GM12878 (cell line): ENCODE data around the gene SPATS2L. TPM values are rescaled to one million over a fixed set of nuclear protein-coding genes. Genes with fewer than 3 reads are reported as not detected.

Experiments used
- ATAC-seq: fragments of 200-7000 bp; cut with Tn5 transposase; 3 replicates; pipeline ENCODE4 v1.9.1; 2020; ENCODE audit warnings: mild to moderate bottlenecking, moderate library complexity
- BruUV-seq: library from RNA; stranded (reverse); fragments of 400-500 nt; replicated peaks from 2 replicates; lab custom pipeline; 2021; lab: Mats Ljungman, UMichigan
- CTCF ChIA-PET: fragments of 300-600 bp; sonication (Branson Sonifier 250); formaldehyde crosslinking; extraction: SDS; loops from one replicate; lab custom pipeline; 2021; ENCODE audit warnings: inconsistent platforms; lab: Yijun Ruan, JAX
- POLR2A ChIA-PET: fragments of 350-600 bp; formaldehyde crosslinking; extraction: SDS; loops from one replicate; lab custom pipeline; 2021; ENCODE audit warnings: inconsistent platforms; lab: Charles Lee
- RAD21 ChIA-PET: fragments of 300-600 bp; sonication (Branson Sonifier 250); formaldehyde crosslinking; loops from one replicate; lab custom pipeline; 2023; ENCODE audit warnings: antibody characterized with exemption; ENCODE audit not compliant: unreplicated experiment; lab: Charles Lee
- SMC1A ChIA-PET: fragments of 300-600 bp; sonication (Branson Sonifier 250); formaldehyde crosslinking; loops from one replicate; lab custom pipeline; 2023; ENCODE audit not compliant: unreplicated experiment, uncharacterized antibody; lab: Charles Lee
- DNase-seq: peaks from one replicate; pipeline ENCODE4 v3.0.0-alpha.2; 2011; ENCODE audit warnings: low read depth, low spot score
- FAIRE-seq: peaks from 3 replicates; lab custom pipeline; 2011; peaks lifted over from hg19 to GRCh38; lab: Jason Lieb, UNC
- H2AFZ ChIP-seq: 2 replicates; pipeline ENCODE4 v1.6.0; 2011; ENCODE audit warnings: low read depth, low read length, control low read depth; ENCODE audit not compliant: control insufficient read depth
- H3K27ac ChIP-seq: 2 replicates; pipeline ENCODE4 v1.5.1; 2011; ENCODE audit warnings: control low read depth; ENCODE audit not compliant: control insufficient read depth, insufficient read depth
- H3K27me3 ChIP-seq, 2 experiments: replicated peaks in 1 of 2; 2 replicates each; pipeline versions ENCODE4 v1.6.0 to v1.6.1; 2011; ENCODE audit warnings: low read length in 1 of 2; ENCODE audit not compliant: control insufficient read depth in 2 of 2, insufficient read depth in 2 of 2
- H3K36me3 ChIP-seq, 2 experiments: 2 replicates each; pipeline ENCODE4 v1.5.1; 2011; ENCODE audit warnings: low read length in 1 of 2; ENCODE audit not compliant: control insufficient read depth in 2 of 2, insufficient read depth in 2 of 2
- H3K4me1 ChIP-seq: 2 replicates; pipeline ENCODE4 v1.6.1; 2011; ENCODE audit warnings: mild to moderate bottlenecking, low read length, moderate library complexity, mixed read lengths; ENCODE audit not compliant: control insufficient read depth, insufficient read depth
- H3K4me2 ChIP-seq: 2 replicates; pipeline ENCODE4 v1.6.0; 2011; ENCODE audit warnings: control low read depth; ENCODE audit not compliant: control insufficient read depth, insufficient read depth
- H3K4me3 ChIP-seq: fragments of 200-600 bp; sonication (generic); 2 replicates; pipeline ENCODE4 v1.5.1; 2016
- H3K79me2 ChIP-seq: 2 replicates; pipeline ENCODE4 v1.6.0; 2011; ENCODE audit warnings: low read length; ENCODE audit not compliant: control insufficient read depth, insufficient read depth
- H3K9ac ChIP-seq: 2 replicates; pipeline ENCODE4 v1.8.0; 2011; ENCODE audit warnings: low read length, control low read depth, mixed read lengths; ENCODE audit not compliant: control insufficient read depth, insufficient read depth
- H3K9me3 ChIP-seq: replicated peaks from 3 replicates; pipeline ENCODE4 v1.5.1; 2011; ENCODE audit warnings: mild to moderate bottlenecking, low read length; ENCODE audit not compliant: control insufficient read depth, insufficient read depth
- H4K20me1 ChIP-seq: 2 replicates; pipeline ENCODE4 v1.6.0; 2011; ENCODE audit not compliant: control insufficient read depth, insufficient read depth
- BMI1 ChIP-seq: fragments of 450-650 bp; IDR thresholded peaks from 2 replicates; pipeline ENCODE4 v1.6.1; 2016; ENCODE audit warnings: mild to moderate bottlenecking, moderate library complexity, borderline replicate concordance
- CBFB ChIP-seq: IDR thresholded peaks from 2 replicates; pipeline ENCODE4 v1.6.1; 2016; ENCODE audit warnings: antibody characterized with exemption, low read depth
- CHD2 ChIP-seq: IDR thresholded peaks from 2 replicates; pipeline ENCODE4 v1.6.1; 2011; ENCODE audit warnings: low read depth, low read length, improper control_type of control experiment, borderline replicate concordance
- HCFC1 ChIP-seq: fragments of 150-350 bp; IDR thresholded peaks from 2 replicates; pipeline ENCODE4 v1.6.1; 2014; ENCODE audit warnings: low read length
- WGBS: methylation state at CpG from one replicate; pipeline ENCODE4 v1.1.6; 2016; ENCODE audit warnings: low lambda C conversion rate; ENCODE audit not compliant: insufficient replicate concordance, insufficient coverage; ENCODE audit errors: missing lambda C conversion rate; 5-methylcytosine and 5-hydroxymethylcytosine counted together
- in situ Hi-C: fragments of 300-500 bp; cut with MboI; formaldehyde crosslinking; loops from 9 replicates; pipeline ENCODE4 v1.14.3; 2018; ENCODE audit warnings: mixed read lengths
- intact Hi-C: fragments of 100-400 bp; cut with micrococcal nuclease; formaldehyde crosslinking; loops from one replicate; pipeline ENCODE4 v1.14.2; 2022; ENCODE audit not compliant: unreplicated experiment
- polyA plus RNA-seq, 11 experiments: library from polyadenylated mRNA; depleted of rRNA in 4 of 11; unstranded in 6 of 11; stranded (reverse) in 5 of 11; fragments of >200 nt; fragmentation: Nextera tagmentation in 4 of 11; fragmentation: Illumina TruSeq in 1 of 11; extraction: Ambion mirVana in 4 of 11; extraction: Trizol in 1 of 11; gene quantifications; 1 replicate in 1 of 11; 2 replicates in 10 of 11; pipeline versions ENCODE4 v1.2.1 to v1.2.3, GENCODE V29; 2011 to 2016; ENCODE audit warnings: inconsistent platforms in 2 of 11, missing spikeins in 2 of 11, low read depth in 1 of 11
- small RNA-seq: library from RNA; depleted of rRNA; stranded (forward); fragments of <200 nt; gene quantifications from one replicate; pipeline ENCODE3, GENCODE V24; 2014
- total RNA-seq, 4 experiments: library from RNA; depleted of rRNA in 3 of 4; stranded (reverse); fragments of >200 nt in 3 of 4; fragmentation: Illumina TruSeq in 1 of 4; extraction: Trizol in 1 of 4; gene quantifications; 2 replicates each; pipeline versions ENCODE4 v1.2.1 to v1.2.3, GENCODE V29; 2013 to 2021
- TF ChIP-seq, protein P1 (sequence below): fragments of 450-650 bp; IDR thresholded peaks from 2 replicates; pipeline ENCODE4 v1.6.1; 2018; ENCODE audit warnings: borderline replicate concordance, mild to moderate bottlenecking; ENCODE audit not compliant: partially characterized antibody

Gene SPATS2L
- total and polyA plus RNA-seq, 10 of the 15 experiments (the other 5 are each of a cell fraction or from before 2014, with no cell fraction given): 5.2 to 30.0 (median 20.1) TPM

GRCh38 chr2:200528228-200528627, 221.7 kb downstream of the SPATS2L start:
- no peak overlapping the region for H3K9ac ChIP-seq
- ChIA-PET SMC1A (interaction anchor here (0.7 to 1.1 kb wide), 3 partner anchors 10 to 548 kb away, joined by 3 read pairs; no protein-coding TSS in a partner anchor), RAD21 (interaction anchor here (1.0 kb wide), 1 partner anchor 185 kb away, joined by 3 read pairs; no protein-coding TSS in a partner anchor), POLR2A (interaction anchor here (0.6 kb wide), 1 partner anchor 613 kb away, joined by 3 read pairs; no protein-coding TSS in a partner anchor), CTCF (interaction anchor here (0.9 to 1.4 kb wide), 3 partner anchors 45 to 565 kb away, joined by 3 to 4 read pairs (median 3); no protein-coding TSS in a partner anchor)
- H2AFZ ChIP-seq: no peak overlapping the region
- no peaks in the 10 kb centered on the region for H4K20me1 ChIP-seq
- no peaks in the 10 kb centered on the region for H3K9me3 ChIP-seq
- TF ChIP-seq CBFB (no peak), BMI1 (no peak), HCFC1 (no peak), CHD2 (no peak)
- TF ChIP-seq, protein P1, sequence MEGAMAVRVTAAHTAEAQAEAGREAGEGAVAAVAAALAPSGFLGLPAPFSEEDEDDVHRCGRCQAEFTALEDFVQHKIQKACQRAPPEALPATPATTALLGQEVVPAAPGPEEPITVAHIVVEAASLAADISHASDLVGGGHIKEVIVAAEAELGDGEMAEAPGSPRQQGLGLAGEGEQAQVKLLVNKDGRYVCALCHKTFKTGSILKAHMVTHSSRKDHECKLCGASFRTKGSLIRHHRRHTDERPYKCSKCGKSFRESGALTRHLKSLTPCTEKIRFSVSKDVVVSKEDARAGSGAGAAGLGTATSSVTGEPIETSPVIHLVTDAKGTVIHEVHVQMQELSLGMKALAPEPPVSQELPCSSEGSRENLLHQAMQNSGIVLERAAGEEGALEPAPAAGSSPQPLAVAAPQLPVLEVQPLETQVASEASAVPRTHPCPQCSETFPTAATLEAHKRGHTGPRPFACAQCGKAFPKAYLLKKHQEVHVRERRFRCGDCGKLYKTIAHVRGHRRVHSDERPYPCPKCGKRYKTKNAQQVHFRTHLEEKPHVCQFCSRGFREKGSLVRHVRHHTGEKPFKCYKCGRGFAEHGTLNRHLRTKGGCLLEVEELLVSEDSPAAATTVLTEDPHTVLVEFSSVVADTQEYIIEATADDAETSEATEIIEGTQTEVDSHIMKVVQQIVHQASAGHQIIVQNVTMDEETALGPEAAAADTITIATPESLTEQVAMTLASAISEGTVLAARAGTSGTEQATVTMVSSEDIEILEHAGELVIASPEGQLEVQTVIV: no peak
- in situ Hi-C loops: no loop called here
- no peaks in the 10 kb centered on the region for H3K27me3 ChIP-seq
- no peak overlapping the region for H3K27ac ChIP-seq
- no TSS peak for BruUV-seq
- peaks cover 0 to 2% of the 10 kb centered on the region in 2 experiments; a peak in 1 of 4 replicates for H3K36me3 ChIP-seq
- intact Hi-C loops: no loop called here
- DNase-seq (no peak), FAIRE-seq (no peak), ATAC-seq (no peak)
- 82% methylated on average over 3 of the region's 3 CpGs for whole genome bisulfite sequencing
- peak overlapping the region; percentile 87; the same call in 1 of the 2 replicates for H3K4me3 ChIP-seq
- peaks cover 62% of the 10 kb centered on the region for H3K79me2 ChIP-seq
- peaks cover 3% of the 10 kb centered on the region; the same call in 1 of the 2 replicates for H3K4me1 ChIP-seq
- H3K4me2 ChIP-seq: peak overlapping the region; percentile 21; the same call in 1 of the 2 replicates

Small RNA genes lying within 50 kb of the gene (small RNA-seq; reads per million reads assigned to genes)
- gene RNY4P34: not detected

Other genes starting within 250 kb of the SPATS2L start
- 14.9 and 19.3 TPM in 2 replicates for gene KCTD18, start 203.4 kb downstream of the SPATS2L start, total RNA-seq (2014; rRNA removed)
- gene KCTD18, start 203.4 kb downstream of the SPATS2L start, total RNA-seq (2014; rRNA removed; fragmentation: Illumina TruSeq; extraction: Trizol): 16.3 and 16.9 TPM in 2 replicates
- gene KCTD18, start 203.4 kb downstream of the SPATS2L start, total RNA-seq (2021): 12.3 and 14.2 TPM in 2 replicates
- gene KCTD18, start 203.4 kb downstream of the SPATS2L start, polyA plus RNA-seq (2011; rRNA removed): 8.7 and 10.3 TPM in 2 replicates
- gene KCTD18, start 203.4 kb downstream of the SPATS2L start, polyA plus RNA-seq (2014; fragmentation: Illumina TruSeq; extraction: Trizol): 12.7 and 16.8 TPM in 2 replicates
- 1 to 10 TPM; 1.4 to 3.7 TPM for gene KCTD18, start 203.4 kb downstream of the SPATS2L start, polyA plus RNA-seq (2014; fragmentation: Nextera tagmentation; extraction: Ambion mirVana)
- 10.8 and 11.5 TPM in 2 replicates for gene KCTD18, start 203.4 kb downstream of the SPATS2L start, polyA plus RNA-seq (2014; rRNA removed)
- gene KCTD18, start 203.4 kb downstream of the SPATS2L start, polyA plus RNA-seq (2016; fragmentation: Nextera tagmentation; extraction: Ambion mirVana): 10 to 100 TPM; 13.5 to 13.9 TPM
- gene SGO2, start 219.5 kb downstream of the SPATS2L start, total RNA-seq (2014; rRNA removed): 18.5 and 22.2 TPM in 2 replicates
- 21.8 and 22.4 TPM in 2 replicates for gene SGO2, start 219.5 kb downstream of the SPATS2L start, total RNA-seq (2014; rRNA removed; fragmentation: Illumina TruSeq; extraction: Trizol)
- 21.7 and 22.3 TPM in 2 replicates for gene SGO2, start 219.5 kb downstream of the SPATS2L start, total RNA-seq (2021)
- 26.7 and 59.4 TPM in 2 replicates for gene SGO2, start 219.5 kb downstream of the SPATS2L start, polyA plus RNA-seq (2011; rRNA removed)
- 33.4 and 39.4 TPM in 2 replicates for gene SGO2, start 219.5 kb downstream of the SPATS2L start, polyA plus RNA-seq (2014; fragmentation: Illumina TruSeq; extraction: Trizol)
- 10 to 100 TPM; 15.8 to 30.7 TPM for gene SGO2, start 219.5 kb downstream of the SPATS2L start, polyA plus RNA-seq (2014; fragmentation: Nextera tagmentation; extraction: Ambion mirVana)
- gene SGO2, start 219.5 kb downstream of the SPATS2L start, polyA plus RNA-seq (2014; rRNA removed): 11.3 and 16.7 TPM in 2 replicates
- 10 to 100 TPM; 42.5 to 55.2 TPM for gene SGO2, start 219.5 kb downstream of the SPATS2L start, polyA plus RNA-seq (2016; fragmentation: Nextera tagmentation; extraction: Ambion mirVana)